ENCODE data around the gene CDK5RAP1. TPM values are rescaled to one million over a fixed set of nuclear protein-coding genes. Genes with fewer than 3 reads are reported as not detected.

CDK5RAP1 gene
- total and polyA plus RNA-seq, 2 of the 8 experiments (the other 6 are each of a cell fraction or from before 2014, with no cell fraction given): 37.8 to 46.6 TPM

GRCh38 chr20:33349493-33349892 is 51.8 kb downstream of the CDK5RAP1 start:
- Histone ChIP-seq H3K9me3 (ENCODE audit: insufficient read depth in 2 of 2, low read depth in 1 of 2, low read length in 1 of 2) (no peaks in the 10 kb centered on the region), H2BK5ac (ENCODE audit: low read depth, low read length) (no peak overlapping the region), H3K9ac (replicated peaks in 1 of 4; ENCODE audit: extremely low read depth in 1 of 4, low read depth in 3 of 4, low read length in 3 of 4) (no peak overlapping the region), H2BK15ac (ENCODE audit: low read length) (no peak overlapping the region), H3K18ac (ENCODE audit: extremely low read depth, low read length) (no peak overlapping the region), H4K91ac (replicated peaks; ENCODE audit: insufficient read length, low read length) (no peak overlapping the region), H3K79me1 (ENCODE audit: low read depth, low read length) (no peaks in the 10 kb centered on the region), H2BK20ac (ENCODE audit: low read length) (no peak overlapping the region), H4K8ac (ENCODE audit: extremely low read depth, insufficient read depth, low read length) (no peak overlapping the region), H3K27ac (ENCODE audit: low read depth, low read length) (no peak overlapping the region), H3K4me1 (replicated peaks in 1 of 4; ENCODE audit: control insufficient read depth in 3 of 4, insufficient read depth in 4 of 4, low read length in 3 of 4) (peaks cover 9 to 15% (median 10%) of the 10 kb centered on the region in 4 experiments; a peak in 6 of 7 replicates), H4K5ac (ENCODE audit: insufficient read length, low read depth, low read length) (no peak overlapping the region), H3K23me2 (ENCODE audit: low read depth, low read length) (no peaks in the 10 kb centered on the region), H3K14ac (ENCODE audit: insufficient read length) (no peak overlapping the region), H3K4ac (replicated peaks; ENCODE audit: insufficient read length, low read depth, low read length) (no peak overlapping the region), H2BK12ac (ENCODE audit: low read depth, low read length) (no peak overlapping the region), H3K4me2 (ENCODE audit: insufficient read depth in 1 of 2, low read depth in 2 of 2, low read length in 2 of 2) (no peak overlapping the region), H2AFZ (ENCODE audit: low read length) (no peak overlapping the region), H3K56ac (replicated peaks; ENCODE audit: insufficient read length, low read depth, low read length) (no peak overlapping the region), H2AK5ac (ENCODE audit: low read depth, low read length) (no peak overlapping the region), H3K36me3 (ENCODE audit: control insufficient read depth in 2 of 4, insufficient read depth in 4 of 4, low read length in 3 of 4) (no peaks in the 10 kb centered on the region), H2BK120ac (replicated peaks; ENCODE audit: low read depth, low read length) (no peak overlapping the region), H3K4me3 (ENCODE audit: extremely low read depth in 1 of 4, insufficient read depth in 2 of 4, low read depth in 3 of 4, low read length in 4 of 4) (no peak overlapping the region), H4K20me1 (replicated peaks in 1 of 2; ENCODE audit: control insufficient read depth in 1 of 2, insufficient read depth in 2 of 2, low read length in 2 of 2) (no peaks in the 10 kb centered on the region), H3K27me3 (replicated peaks in 1 of 4; ENCODE audit: control insufficient read depth in 3 of 4, extremely low read depth in 1 of 4, insufficient read depth in 3 of 4, low read length in 3 of 4) (no peaks in the 10 kb centered on the region), H3K23ac (ENCODE audit: insufficient read length) (no peak overlapping the region), H3K79me2 (ENCODE audit: control insufficient read depth in 1 of 2, insufficient read depth in 2 of 2, low read length in 2 of 2) (no peaks in the 10 kb centered on the region)
- DNase-seq (ENCODE audit: low read depth in 1 of 2, low spot score in 2 of 2) (no peak), FAIRE-seq (no peak)
- ChIA-PET CTCF (ENCODE audit: partially characterized antibody) (no interaction called here), POLR2A (ENCODE audit: partially characterized antibody) (no interaction called here)
- 91% methylated on average over 8 of the region's 8 CpGs; no CpG with 5 or more reads in 1 of the 2 experiments for WGBS, 2 experiments (ENCODE audit: extremely low coverage in 1 of 2, insufficient coverage in 1 of 2, insufficient read length in 1 of 2, insufficient replicate concordance in 2 of 2, low coverage in 1 of 2, low lambda C conversion rate in 2 of 2, missing lambda C conversion rate in 1 of 2)
- TF ChIP-seq SIX5 (IDR thresholded peaks at IDR 0.05; ENCODE audit: low read depth, low read length) (no peak), SIRT6 (IDR thresholded peaks at IDR 0.05; ENCODE audit: low read length) (no peak), CEBPB (IDR thresholded peaks at IDR 0.05; ENCODE audit: low read depth, low read length) (no peak), SRF (IDR thresholded peaks at IDR 0.05; ENCODE audit: low read depth, low read length) (no peak), CBX8 (IDR thresholded peaks at IDR 0.05; ENCODE audit: borderline replicate concordance, low read depth, low read length) (no peak), TCF12 (IDR thresholded peaks at IDR 0.05; ENCODE audit: low read depth, low read length) (no peak), SP1 (IDR thresholded peaks at IDR 0.05; ENCODE audit: low read depth, low read length) (no peak), POLR2A (IDR thresholded peaks at IDR 0.05; ENCODE audit: control extremely low read depth in 1 of 2, low read depth in 2 of 2, low read length in 2 of 2) (no peak), TEAD4 (IDR thresholded peaks at IDR 0.05; ENCODE audit: low read depth, low read length) (no peak), YY1 (IDR thresholded peaks at IDR 0.05; ENCODE audit: low read depth, low read length) (no peak), RBBP5 (IDR thresholded peaks at IDR 0.05; ENCODE audit: borderline replicate concordance, low read depth, low read length) (no peak), SP4 (IDR thresholded peaks at IDR 0.05; ENCODE audit: low read length) (no peak), JUND (IDR thresholded peaks at IDR 0.05; ENCODE audit: low read length) (no peak), RAD21 (IDR thresholded peaks at IDR 0.05 in 1 of 2, conservative IDR thresholded peaks at IDR 0.05 in 1 of 2; ENCODE audit: low read depth in 2 of 2, low read length in 2 of 2) (no peak), KDM1A (IDR thresholded peaks at IDR 0.05; ENCODE audit: borderline replicate concordance, low read length) (no peak), GTF2F1 (IDR thresholded peaks at IDR 0.05; ENCODE audit: borderline replicate concordance, low read depth, low read length) (no peak), EP300 (IDR thresholded peaks at IDR 0.05; ENCODE audit: borderline replicate concordance in 1 of 2, low read depth in 2 of 2, low read length in 2 of 2) (no peak)

Measured in H1 (cell line).